HG02759 (cell line): ENCODE data around the gene RBBP8NL.

Experiments used
- ATAC-seq: cut with Tn5 transposase; IDR thresholded peaks from one replicate; pipeline ENCODE4 v1.9.1; 2021; ENCODE audit warnings: mild to moderate bottlenecking, moderate library complexity; ENCODE audit not compliant: unreplicated experiment

Gene RBBP8NL

GRCh38 chr20:62363920-62364851 lies 63.2 kb downstream of the RBBP8NL start:
- no peak for ATAC-seq

GRCh38 chr20:62362991-62363919 lies 64.1 kb downstream of the RBBP8NL start:
- no peak for ATAC-seq

- ATAC-seq: no peak
These were observed 64.8 kb downstream of the RBBP8NL start for GRCh38 chr20:62362590-62362940.

- ATAC-seq: no peak
These were observed 65.3 kb downstream of the RBBP8NL start for GRCh38 chr20:62361799-62362589.

GRCh38 chr20:62360854-62361798 lies 66.2 kb downstream of the RBBP8NL start:
- ATAC-seq: no peak
